ENCODE results near the gene NRP1.

The NRP1 gene

GRCh38 chr10:33164060-33164709 is 170.3 kb downstream of the NRP1 start:
- no peak for TF ChIP-seq CTCF (conservative IDR thresholded peaks at IDR 0.05; ENCODE audit: control insufficient read depth, insufficient read depth, low read depth, low read length)
- no peak for DNase-seq (ENCODE audit: low read depth)
- no peak overlapping the region for H3K4me3 ChIP-seq (ENCODE audit: control insufficient read depth, low read depth, low read length)

GRCh38 chr10:33162248-33162575 is 172.3 kb downstream of the NRP1 start:
- no peak for DNase-seq (ENCODE audit: low read depth)
- H3K4me3 ChIP-seq (ENCODE audit: control insufficient read depth, low read depth, low read length), result no peak overlapping the region
- TF ChIP-seq CTCF (conservative IDR thresholded peaks at IDR 0.05; ENCODE audit: control insufficient read depth, insufficient read depth, low read depth, low read length), result no peak

- no peak for DNase-seq (ENCODE audit: low read depth)
- TF ChIP-seq CTCF (conservative IDR thresholded peaks at IDR 0.05; ENCODE audit: control insufficient read depth, insufficient read depth, low read depth, low read length), result no peak
- H3K4me3 ChIP-seq (ENCODE audit: control insufficient read depth, low read depth, low read length), result no peak overlapping the region
Measured at GRCh38 chr10:33161550-33162247, 172.8 kb downstream of the NRP1 start.

- no peak for TF ChIP-seq CTCF (conservative IDR thresholded peaks at IDR 0.05; ENCODE audit: control insufficient read depth, insufficient read depth, low read depth, low read length)
- DNase-seq (ENCODE audit: low read depth), result no peak
- H3K4me3 ChIP-seq (ENCODE audit: control insufficient read depth, low read depth, low read length), result no peak overlapping the region
Measured at GRCh38 chr10:33160151-33160550, 174.3 kb downstream of the NRP1 start.

GRCh38 chr10:33157103-33157502 is 177.4 kb downstream of the NRP1 start:
- DNase-seq (ENCODE audit: low read depth), result peak; percentile 84
- no peak for TF ChIP-seq CTCF (conservative IDR thresholded peaks at IDR 0.05; ENCODE audit: control insufficient read depth, insufficient read depth, low read depth, low read length)
- no peak overlapping the region for H3K4me3 ChIP-seq (ENCODE audit: control insufficient read depth, low read depth, low read length)

GRCh38 chr10:33155720-33156638 is 178.5 kb downstream of the NRP1 start:
- peak; percentile 88 for DNase-seq (ENCODE audit: low read depth)
- H3K4me3 ChIP-seq (ENCODE audit: control insufficient read depth, low read depth, low read length), result no peak overlapping the region
- peak; percentile 90 for TF ChIP-seq CTCF (conservative IDR thresholded peaks at IDR 0.05; ENCODE audit: control insufficient read depth, insufficient read depth, low read depth, low read length)

Data from fibroblast of mammary gland (primary cell).